HG03378 (cell line): ENCODE results near the gene C17orf75.

Experiments used
- ATAC-seq: cut with Tn5 transposase; IDR thresholded peaks from one replicate; pipeline ENCODE4 v1.9.1; 2021; ENCODE audit warnings: mild to moderate bottlenecking, moderate library complexity; ENCODE audit not compliant: unreplicated experiment

The C17orf75 gene

GRCh38 chr17:32279891-32280716, 61.9 kb downstream of the C17orf75 start:
- ATAC-seq: no peak

DNA sequence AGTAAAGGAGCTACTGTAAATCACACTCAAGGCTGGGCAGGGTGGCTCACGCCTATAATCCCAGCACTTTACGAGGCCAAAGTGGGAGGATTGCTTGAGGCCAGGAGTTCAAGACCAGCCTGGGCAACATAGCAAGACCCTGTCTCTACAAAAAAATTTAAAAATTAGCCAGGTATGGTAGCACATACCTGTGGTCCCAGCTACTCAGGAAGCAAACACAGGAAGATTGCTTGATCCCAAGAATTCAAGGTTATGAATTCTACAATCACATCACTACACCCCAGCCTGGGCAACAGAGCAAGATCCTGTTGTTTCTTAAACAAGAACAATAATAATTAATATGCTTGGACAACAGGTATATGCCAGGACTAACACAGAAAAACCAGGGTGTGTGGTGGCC, 63.2 kb downstream of the C17orf75 start:
- ATAC-seq: no peak
